Measurements from ENCODE around the gene ANKS1A. TPM values are rescaled to one million over a fixed set of nuclear protein-coding genes. Genes with fewer than 3 reads are reported as not detected.

The ANKS1A gene
- total RNA-seq, 1 experiment from 2014 or later, result 35.0 TPM

- TF ChIP-seq IRF2 (CRISPR knock-in tag; IDR thresholded peaks at IDR 0.05; ENCODE audit: borderline replicate concordance, low read depth) (no peak), FOXJ3 (CRISPR knock-in tag; IDR thresholded peaks at IDR 0.05; ENCODE audit: borderline replicate concordance) (no peak), ELF4 (CRISPR knock-in tag; IDR thresholded peaks at IDR 0.05; ENCODE audit: low read depth) (no peak), GABPB1 (CRISPR knock-in tag; IDR thresholded peaks at IDR 0.05) (no peak)
These were observed 145.5 kb downstream of the ANKS1A start (continued) for GRCh38 chr6:35034411-35035191.

DNA sequence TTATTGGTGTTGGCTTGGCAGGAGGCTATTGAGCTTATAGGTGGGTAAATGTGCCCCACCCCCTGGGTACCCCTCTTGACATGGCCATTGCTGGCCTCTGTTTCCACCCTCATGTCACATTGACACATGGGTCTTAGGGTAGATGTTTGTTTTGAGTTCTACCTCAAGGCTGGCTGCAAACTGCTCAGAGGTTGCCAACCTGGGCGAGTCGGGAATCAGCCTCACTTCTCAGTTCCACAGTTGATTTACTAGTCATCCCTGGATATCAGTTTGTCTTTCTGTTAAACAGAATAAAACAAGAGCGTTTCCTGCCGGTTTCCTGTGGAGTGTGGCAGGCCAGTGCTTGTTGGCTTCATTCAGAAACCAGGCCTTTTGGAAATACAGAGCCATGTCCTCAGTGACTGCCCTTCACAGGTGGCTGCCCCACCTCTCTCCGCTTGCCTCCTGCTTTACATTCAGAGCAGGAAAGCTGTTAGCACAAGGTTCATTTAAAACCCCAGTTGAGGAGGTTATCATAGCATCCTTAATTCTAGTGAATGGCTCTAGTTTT lies 146.5 kb downstream of the ANKS1A start:
- POLR2A ChIA-PET, result no interaction called here
- Mint-ChIP-seq H3K9me3 (no peaks in the 10 kb centered on the region), H3K4me1 (peaks cover 63% of the 10 kb centered on the region), H3K27ac (peak overlapping the region; percentile 97), H3K27me3 (ENCODE audit: low read depth) (no peaks in the 10 kb centered on the region), H3K36me3 (peaks cover 5% of the 10 kb centered on the region; the same call in 1 of the 2 replicates), H3K4me3 (no peak overlapping the region)
- CTCF ChIA-PET, result interaction anchor here (2.2 to 2.4 kb wide), 2 partner anchors 10 to 13 kb away, joined by 8 to 10 read pairs; no protein-coding TSS in a partner anchor
- TF ChIP-seq SOX15 (CRISPR knock-in tag; IDR thresholded peaks at IDR 0.05) (no peak), CREB1 (CRISPR knock-in tag; IDR thresholded peaks at IDR 0.05) (no peak), FOXK1 (CRISPR knock-in tag; IDR thresholded peaks at IDR 0.05) (no peak), ETV6 (CRISPR knock-in tag; IDR thresholded peaks at IDR 0.05) (no peak), NR2C2 (CRISPR knock-in tag; IDR thresholded peaks at IDR 0.05) (no peak)
- TF ChIP-seq, protein P1, sequence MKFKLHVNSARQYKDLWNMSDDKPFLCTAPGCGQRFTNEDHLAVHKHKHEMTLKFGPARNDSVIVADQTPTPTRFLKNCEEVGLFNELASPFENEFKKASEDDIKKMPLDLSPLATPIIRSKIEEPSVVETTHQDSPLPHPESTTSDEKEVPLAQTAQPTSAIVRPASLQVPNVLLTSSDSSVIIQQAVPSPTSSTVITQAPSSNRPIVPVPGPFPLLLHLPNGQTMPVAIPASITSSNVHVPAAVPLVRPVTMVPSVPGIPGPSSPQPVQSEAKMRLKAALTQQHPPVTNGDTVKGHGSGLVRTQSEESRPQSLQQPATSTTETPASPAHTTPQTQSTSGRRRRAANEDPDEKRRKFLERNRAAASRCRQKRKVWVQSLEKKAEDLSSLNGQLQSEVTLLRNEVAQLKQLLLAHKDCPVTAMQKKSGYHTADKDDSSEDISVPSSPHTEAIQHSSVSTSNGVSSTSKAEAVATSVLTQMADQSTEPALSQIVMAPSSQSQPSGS (CRISPR knock-in tag; IDR thresholded peaks at IDR 0.05; ENCODE audit: borderline replicate concordance, low read depth), result no peak
- TF ChIP-seq, protein P2, sequence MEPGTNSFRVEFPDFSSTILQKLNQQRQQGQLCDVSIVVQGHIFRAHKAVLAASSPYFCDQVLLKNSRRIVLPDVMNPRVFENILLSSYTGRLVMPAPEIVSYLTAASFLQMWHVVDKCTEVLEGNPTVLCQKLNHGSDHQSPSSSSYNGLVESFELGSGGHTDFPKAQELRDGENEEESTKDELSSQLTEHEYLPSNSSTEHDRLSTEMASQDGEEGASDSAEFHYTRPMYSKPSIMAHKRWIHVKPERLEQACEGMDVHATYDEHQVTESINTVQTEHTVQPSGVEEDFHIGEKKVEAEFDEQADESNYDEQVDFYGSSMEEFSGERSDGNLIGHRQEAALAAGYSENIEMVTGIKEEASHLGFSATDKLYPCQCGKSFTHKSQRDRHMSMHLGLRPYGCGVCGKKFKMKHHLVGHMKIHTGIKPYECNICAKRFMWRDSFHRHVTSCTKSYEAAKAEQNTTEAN (CRISPR knock-in tag; IDR thresholded peaks at IDR 0.05), result no peak
- TF ChIP-seq, protein P3, sequence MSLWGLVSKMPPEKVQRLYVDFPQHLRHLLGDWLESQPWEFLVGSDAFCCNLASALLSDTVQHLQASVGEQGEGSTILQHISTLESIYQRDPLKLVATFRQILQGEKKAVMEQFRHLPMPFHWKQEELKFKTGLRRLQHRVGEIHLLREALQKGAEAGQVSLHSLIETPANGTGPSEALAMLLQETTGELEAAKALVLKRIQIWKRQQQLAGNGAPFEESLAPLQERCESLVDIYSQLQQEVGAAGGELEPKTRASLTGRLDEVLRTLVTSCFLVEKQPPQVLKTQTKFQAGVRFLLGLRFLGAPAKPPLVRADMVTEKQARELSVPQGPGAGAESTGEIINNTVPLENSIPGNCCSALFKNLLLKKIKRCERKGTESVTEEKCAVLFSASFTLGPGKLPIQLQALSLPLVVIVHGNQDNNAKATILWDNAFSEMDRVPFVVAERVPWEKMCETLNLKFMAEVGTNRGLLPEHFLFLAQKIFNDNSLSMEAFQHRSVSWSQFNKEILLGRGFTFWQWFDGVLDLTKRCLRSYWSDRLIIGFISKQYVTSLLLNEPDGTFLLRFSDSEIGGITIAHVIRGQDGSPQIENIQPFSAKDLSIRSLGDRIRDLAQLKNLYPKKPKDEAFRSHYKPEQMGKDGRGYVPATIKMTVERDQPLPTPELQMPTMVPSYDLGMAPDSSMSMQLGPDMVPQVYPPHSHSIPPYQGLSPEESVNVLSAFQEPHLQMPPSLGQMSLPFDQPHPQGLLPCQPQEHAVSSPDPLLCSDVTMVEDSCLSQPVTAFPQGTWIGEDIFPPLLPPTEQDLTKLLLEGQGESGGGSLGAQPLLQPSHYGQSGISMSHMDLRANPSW (CRISPR knock-in tag; conservative IDR thresholded peaks at IDR 0.05; ENCODE audit: low read depth), result no peak
- no peak for ATAC-seq
- no peak for DNase-seq (ENCODE audit: low spot score)

GRCh38 chr6:35036059-35036827 lies 147.2 kb downstream of the ANKS1A start:
- H3K36me3 Mint-ChIP-seq, result peaks cover 3% of the 10 kb centered on the region; the same call in 1 of the 2 replicates
- TF ChIP-seq ATF6 (CRISPR knock-in tag; IDR thresholded peaks at IDR 0.05) (no peak), GABPB1 (CRISPR knock-in tag; IDR thresholded peaks at IDR 0.05) (no peak), ZNF416 (CRISPR knock-in tag; IDR thresholded peaks at IDR 0.05) (no peak), SOX15 (CRISPR knock-in tag; IDR thresholded peaks at IDR 0.05) (no peak), SMAD4 (CRISPR knock-in tag; IDR thresholded peaks at IDR 0.05) (no peak), E2F1 (CRISPR knock-in tag; IDR thresholded peaks at IDR 0.05) (no peak)
- TF ChIP-seq, protein P4, sequence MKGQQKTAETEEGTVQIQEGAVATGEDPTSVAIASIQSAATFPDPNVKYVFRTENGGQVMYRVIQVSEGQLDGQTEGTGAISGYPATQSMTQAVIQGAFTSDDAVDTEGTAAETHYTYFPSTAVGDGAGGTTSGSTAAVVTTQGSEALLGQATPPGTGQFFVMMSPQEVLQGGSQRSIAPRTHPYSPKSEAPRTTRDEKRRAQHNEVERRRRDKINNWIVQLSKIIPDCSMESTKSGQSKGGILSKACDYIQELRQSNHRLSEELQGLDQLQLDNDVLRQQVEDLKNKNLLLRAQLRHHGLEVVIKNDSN (CRISPR knock-in tag; IDR thresholded peaks at IDR 0.05), result no peak; the same call in 1 of the 2 replicates
- TF ChIP-seq, protein P5, sequence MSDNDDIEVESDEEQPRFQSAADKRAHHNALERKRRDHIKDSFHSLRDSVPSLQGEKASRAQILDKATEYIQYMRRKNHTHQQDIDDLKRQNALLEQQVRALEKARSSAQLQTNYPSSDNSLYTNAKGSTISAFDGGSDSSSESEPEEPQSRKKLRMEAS (CRISPR knock-in tag; IDR thresholded peaks at IDR 0.05), result 0 out of 2 replicates have a peak, but pooled peaks have one; percentile 19
- TF ChIP-seq, protein P1 (CRISPR knock-in tag; IDR thresholded peaks at IDR 0.05; ENCODE audit: borderline replicate concordance, low read depth), result no peak

More at GRCh38 chr6:35036059-35036827, 147.2 kb downstream of the ANKS1A start:
- no peak for ATAC-seq
- H3K4me1 Mint-ChIP-seq, result peaks cover 63% of the 10 kb centered on the region
- no peaks in the 10 kb centered on the region for H3K9me3 Mint-ChIP-seq
- peak overlapping the region; percentile 97 for H3K27ac Mint-ChIP-seq
- CTCF ChIA-PET, result interaction anchor here (0.6 to 2.4 kb wide), 5 partner anchors 10 to 104 kb away, joined by 3 to 10 read pairs (median 8); no protein-coding TSS in a partner anchor
- peak overlapping the region; percentile 45 for H3K4me3 Mint-ChIP-seq
- no peak for DNase-seq (ENCODE audit: low spot score)
- POLR2A ChIA-PET, result no interaction called here
- H3K27me3 Mint-ChIP-seq (ENCODE audit: low read depth), result no peaks in the 10 kb centered on the region

Measured in WTC11 (cell line).